HepG2 (cell line): ENCODE results near the gene TEX12. TPM values are rescaled to one million over a fixed set of nuclear protein-coding genes. Genes with fewer than 3 reads are reported as not detected.

Source experiments
- CBX5 ChIP-seq: sonication (generic); formaldehyde crosslinking; IDR thresholded peaks from 2 replicates; pipeline ENCODE4 v1.4.0; 2020; ENCODE audit warnings: missing genetic modification reagents, borderline replicate concordance
- ETV5 ChIP-seq: IDR thresholded peaks from 2 replicates; pipeline ENCODE4 v1.6.1; 2018; ENCODE audit warnings: missing biosample characterization, missing genetic modification reagents, inconsistent platforms, borderline replicate concordance
- FOXA3 ChIP-seq: IDR thresholded peaks from 2 replicates; pipeline ENCODE4 v1.6.1; 2016; ENCODE audit warnings: missing genetic modification reagents, missing compliant biosample characterization
- FOXK1 ChIP-seq: sonication (generic); formaldehyde crosslinking; IDR thresholded peaks from 2 replicates; pipeline ENCODE4 v1.4.0; 2020; ENCODE audit warnings: low read depth, missing genetic modification reagents, borderline replicate concordance
- FOXP1 ChIP-seq, 2 experiments: fragments of 450-650 bp in 1 of 2; IDR thresholded peaks; 2 replicates each; pipeline ENCODE4 v1.6.1; 2017 to 2018; ENCODE audit warnings: antibody characterized with exemption in 1 of 2
- HOMEZ ChIP-seq: IDR thresholded peaks from 2 replicates; pipeline ENCODE4 v1.6.1; 2016; ENCODE audit warnings: low read depth
- KLF15 ChIP-seq: sonication (generic); formaldehyde crosslinking; IDR thresholded peaks from 2 replicates; pipeline ENCODE4 v1.8.1; 2023; ENCODE audit warnings: borderline replicate concordance, mild to moderate bottlenecking, inconsistent platforms, missing genetic modification reagents, mixed read lengths
- MXD4 ChIP-seq: IDR thresholded peaks from 2 replicates; pipeline ENCODE4 v1.6.1; 2016; ENCODE audit warnings: mild to moderate bottlenecking, missing biosample characterization, missing genetic modification reagents
- NFATC3 ChIP-seq: sonication (generic); formaldehyde crosslinking; IDR thresholded peaks from 2 replicates; pipeline ENCODE4 v1.5.1; 2020; ENCODE audit warnings: mild to moderate bottlenecking, missing genetic modification reagents
- RARA ChIP-seq: IDR thresholded peaks from 2 replicates; pipeline ENCODE4 v1.6.1; 2016; ENCODE audit warnings: missing genetic modification reagents, missing compliant biosample characterization
- RARG ChIP-seq: sonication (generic); formaldehyde crosslinking; IDR thresholded peaks from 2 replicates; pipeline ENCODE4 v1.4.0; 2020; ENCODE audit warnings: low read depth, mild to moderate bottlenecking, missing genetic modification reagents
- RERE ChIP-seq: IDR thresholded peaks from 2 replicates; pipeline ENCODE4 v1.6.1; 2016; ENCODE audit warnings: low read depth, missing genetic modification reagents, missing compliant biosample characterization
- SOX5 ChIP-seq: IDR thresholded peaks from 2 replicates; pipeline ENCODE4 v1.6.1; 2016; ENCODE audit warnings: borderline replicate concordance
- SP1 ChIP-seq, 2 experiments: fragments of 450-650 bp in 1 of 2; sonication (generic) in 1 of 2; formaldehyde crosslinking in 1 of 2; IDR thresholded peaks; 2 replicates each; pipeline versions ENCODE4 v1.4.0 to v1.6.1; 2016 to 2020; ENCODE audit warnings: missing genetic modification reagents in 1 of 2
- XBP1 ChIP-seq: sonication (generic); formaldehyde crosslinking; IDR thresholded peaks from 2 replicates; pipeline ENCODE4 v1.5.0; 2020; ENCODE audit warnings: missing genetic modification reagents
- ZNF180 ChIP-seq: sonication (generic); formaldehyde crosslinking; IDR thresholded peaks from 2 replicates; pipeline ENCODE4 v1.4.0; 2020; ENCODE audit warnings: low read depth, missing genetic modification reagents, borderline replicate concordance
- ZNF329 ChIP-seq: sonication (generic); formaldehyde crosslinking; IDR thresholded peaks from 2 replicates; pipeline ENCODE4 v1.9.0; 2021; ENCODE audit warnings: low read depth, mild to moderate bottlenecking, missing genetic modification reagents
- ZNF33A ChIP-seq: sonication (generic); formaldehyde crosslinking; IDR thresholded peaks from 2 replicates; pipeline ENCODE4 v1.5.1; 2020; ENCODE audit warnings: missing genetic modification reagents, mild to moderate bottlenecking, moderate library complexity, borderline replicate concordance
- ZNF569 ChIP-seq: sonication (generic); formaldehyde crosslinking; IDR thresholded peaks from 2 replicates; pipeline ENCODE4 v1.5.0; 2020; ENCODE audit warnings: mild to moderate bottlenecking, missing genetic modification reagents, moderate library complexity, borderline replicate concordance
- ZNF614 ChIP-seq: IDR thresholded peaks from 2 replicates; pipeline ENCODE4 v1.6.1; 2018; ENCODE audit warnings: missing biosample characterization, missing genetic modification reagents, inconsistent platforms, borderline replicate concordance
- ZNF879 ChIP-seq: sonication (generic); formaldehyde crosslinking; IDR thresholded peaks from 2 replicates; pipeline ENCODE4 v1.8.1; 2023; ENCODE audit warnings: missing genetic modification reagents
- polyA plus RNA-seq, 8 experiments: library from polyadenylated mRNA; depleted of rRNA in 3 of 8; stranded (reverse) in 7 of 8; unstranded in 1 of 8; fragments of >200 nt; fragmentation: Illumina TruSeq in 4 of 8; extraction: Trizol in 4 of 8; gene quantifications; 2 replicates each; pipeline versions ENCODE4 v1.2.1 to v1.2.3, GENCODE V29; 2011 to 2016; ENCODE audit warnings: low read depth in 4 of 8, missing spikeins in 1 of 8, mixed read lengths in 1 of 8; ENCODE audit not compliant: insufficient read depth in 1 of 8
- total RNA-seq, 5 experiments: library from RNA; depleted of rRNA; stranded (reverse); fragments of >200 nt; fragmentation: Illumina TruSeq; extraction: Trizol; gene quantifications; 2 replicates each; pipeline ENCODE4 v1.2.3, GENCODE V29; 2016; ENCODE audit warnings: low read depth in 1 of 5
- TF ChIP-seq, protein P1 (sequence below): sonication (generic); formaldehyde crosslinking; conservative IDR thresholded peaks from 2 replicates; pipeline ENCODE4 v1.8.0; 2022; ENCODE audit warnings: missing genetic modification reagents

TEX12 gene
- total and polyA plus RNA-seq, 2 of the 13 experiments (the other 11 are each of a cell fraction or from before 2014, with no cell fraction given): not detected

GRCh38 chr11:112213753-112214152 lies 46.6 kb downstream of the TEX12 start (continued):
- TF ChIP-seq SOX5 (peak; percentile 54; the same call in 1 of the 2 replicates), ZNF879 (CRISPR knock-in tag) (no peak), FOXP1 (IDR thresholded peaks at IDR 0.05) (no peak), FOXP1 (CRISPR knock-in tag; IDR thresholded peaks at IDR 0.05) (peak; percentile 30; the same call in 1 of the 2 replicates), ZNF33A (CRISPR knock-in tag) (no peak), MXD4 (CRISPR knock-in tag) (no peak), FOXK1 (CRISPR knock-in tag) (0 out of 2 replicates have a peak, but pooled peaks have one; percentile 33), NFATC3 (no peak), ZNF329 (no peak), FOXA3 (CRISPR knock-in tag) (peak; percentile 60), KLF15 (no peak), ZNF180 (CRISPR knock-in tag) (no peak), XBP1 (no peak), ETV5 (CRISPR knock-in tag) (peak; percentile 69), CBX5 (no peak), SP1 (IDR thresholded peaks at IDR 0.05) (no peak), SP1 (CRISPR knock-in tag; IDR thresholded peaks at IDR 0.05) (no peak), RERE (no peak), ZNF569 (CRISPR knock-in tag) (no peak), HOMEZ (CRISPR knock-in tag) (0 out of 2 replicates have a peak, but pooled peaks have one; percentile 27), RARG (CRISPR knock-in tag) (no peak), RARA (CRISPR knock-in tag) (peak; percentile 39), ZNF614 (CRISPR knock-in tag) (peak; percentile 65; the same call in 1 of the 2 replicates)
- TF ChIP-seq, protein P1, sequence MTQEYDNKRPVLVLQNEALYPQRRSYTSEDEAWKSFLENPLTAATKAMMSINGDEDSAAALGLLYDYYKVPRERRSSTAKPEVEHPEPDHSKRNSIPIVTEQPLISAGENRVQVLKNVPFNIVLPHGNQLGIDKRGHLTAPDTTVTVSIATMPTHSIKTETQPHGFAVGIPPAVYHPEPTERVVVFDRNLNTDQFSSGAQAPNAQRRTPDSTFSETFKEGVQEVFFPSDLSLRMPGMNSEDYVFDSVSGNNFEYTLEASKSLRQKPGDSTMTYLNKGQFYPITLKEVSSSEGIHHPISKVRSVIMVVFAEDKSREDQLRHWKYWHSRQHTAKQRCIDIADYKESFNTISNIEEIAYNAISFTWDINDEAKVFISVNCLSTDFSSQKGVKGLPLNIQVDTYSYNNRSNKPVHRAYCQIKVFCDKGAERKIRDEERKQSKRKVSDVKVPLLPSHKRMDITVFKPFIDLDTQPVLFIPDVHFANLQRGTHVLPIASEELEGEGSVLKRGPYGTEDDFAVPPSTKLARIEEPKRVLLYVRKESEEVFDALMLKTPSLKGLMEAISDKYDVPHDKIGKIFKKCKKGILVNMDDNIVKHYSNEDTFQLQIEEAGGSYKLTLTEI: no peak
